ENCODE results near the gene ATP10D.
A peak's percentile ranks its signal among the peaks of the same experiment; 100 is the strongest.
"Not testable (repeated sequence)": the region's sequence is repeated elsewhere in the genome, so short reads cannot be mapped to it uniquely, and the experiment has no call there.

ATP10D gene

DNA sequence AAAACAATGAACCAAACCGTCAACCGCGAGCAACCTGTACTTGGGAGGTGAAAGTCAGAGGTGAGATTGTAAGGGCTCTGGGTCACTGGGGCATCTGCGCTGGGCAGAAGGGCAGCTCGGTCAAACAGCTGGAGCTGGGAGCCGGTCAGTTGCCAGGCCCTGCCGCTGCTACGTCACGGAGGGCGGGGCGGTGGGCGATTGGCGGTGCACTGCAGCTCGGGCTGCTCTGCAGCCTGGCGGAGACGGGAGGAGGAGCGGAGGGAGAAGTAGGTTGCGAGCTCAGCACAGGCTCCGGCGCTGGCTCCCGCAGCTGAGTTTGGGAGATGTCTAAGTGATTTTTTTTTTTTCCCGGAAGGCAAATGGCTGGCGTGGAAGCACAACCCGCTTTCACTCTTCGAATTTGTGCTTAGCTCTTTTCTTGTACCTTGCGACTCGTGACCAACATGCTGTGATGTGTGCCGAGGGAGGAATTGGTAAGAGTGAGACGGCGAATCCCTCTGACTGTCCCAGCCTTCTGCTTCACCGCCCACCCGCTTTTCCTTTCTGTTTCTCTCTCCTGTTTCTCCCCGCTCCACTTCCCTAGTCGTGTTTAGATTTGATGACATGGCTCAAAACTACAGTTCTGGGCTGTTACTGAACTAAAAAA, at the start of gene ATP10D:
Gene ATP10D (plus strand): TSS at position 229 of the 646 bp plus-strand sequence. CDS start 27,266 bp downstream, outside the sequence.
- DNase-seq = peak; percentile 33

GRCh38 chr4:47442980-47443379, 42.1 kb upstream of the ATP10D start:
- DNase-seq = no peak

- DNase-seq = no peak
Measured at GRCh38 chr4:47444031-47444430, 41.0 kb upstream of the ATP10D start.

GRCh38 chr4:47451657-47452056, 33.4 kb upstream of the ATP10D start:
- no peak for DNase-seq

DNA sequence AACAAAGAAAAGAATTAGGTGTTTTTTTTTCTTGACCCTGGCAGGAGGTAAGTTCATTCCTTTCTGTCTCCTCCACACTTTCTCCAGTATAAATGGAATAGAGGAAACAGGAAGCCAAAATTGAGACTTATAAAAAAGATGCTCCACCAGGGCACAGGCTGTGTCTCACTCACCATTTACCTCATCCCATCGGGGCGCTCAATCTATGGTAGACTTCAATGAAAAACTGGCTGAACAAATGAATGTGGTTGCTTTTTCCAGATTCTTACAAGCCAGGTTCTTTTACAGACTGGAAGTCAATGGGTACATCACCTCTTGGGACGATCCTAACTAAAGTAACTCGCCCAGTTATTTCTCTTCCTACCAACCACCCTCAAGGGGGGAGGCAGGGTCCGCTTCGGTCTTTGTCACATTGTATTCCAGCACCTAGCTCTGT, 22.3 kb upstream of the ATP10D start:
- DNase-seq = no peak

DNA sequence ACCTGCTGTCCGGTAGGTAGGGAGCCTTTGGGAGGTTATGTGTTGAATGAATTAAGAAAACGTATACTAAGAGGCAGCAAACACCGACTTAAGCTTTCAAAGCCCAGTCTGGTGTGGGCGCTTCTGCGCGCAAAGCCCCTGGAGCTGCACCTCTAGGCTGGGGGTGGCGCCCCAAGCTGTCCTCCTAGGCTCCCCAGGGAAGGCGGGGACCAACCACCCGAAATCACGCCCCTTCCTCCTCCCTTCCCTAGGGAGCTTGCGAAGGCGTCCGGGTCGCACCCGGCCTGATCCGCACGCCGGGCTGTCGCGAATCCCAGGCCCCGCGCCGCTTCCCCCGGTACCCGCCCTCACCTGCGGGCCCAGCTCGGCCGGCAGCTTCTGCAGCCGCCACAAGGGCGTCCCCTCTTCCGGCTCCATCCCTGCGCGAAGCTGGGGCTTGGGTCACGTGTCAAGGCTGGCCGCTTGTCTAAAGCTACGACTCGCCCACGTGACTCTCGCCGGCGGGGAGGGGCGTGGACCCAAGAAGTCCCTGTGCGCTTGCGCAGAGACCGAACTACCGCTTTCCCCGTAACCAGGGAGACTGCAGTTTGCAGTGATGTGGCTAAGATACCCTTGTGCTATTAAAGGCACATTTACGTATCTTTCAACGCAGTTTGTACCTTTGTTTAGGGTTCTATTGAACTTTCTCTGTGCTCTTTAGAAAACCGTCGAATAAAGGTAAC, 21.7 kb upstream of the ATP10D start, which contains the start of gene COMMD8:
Gene COMMD8 (minus strand): TSS at position 468 of the 722 bp plus-strand sequence. CDS start 51 bp downstream, at position 417.
- DNase-seq = peak; percentile 85

- DNase-seq = no peak
Measured at GRCh38 chr4:47465004-47465403, 20.1 kb upstream of the ATP10D start.

DNA sequence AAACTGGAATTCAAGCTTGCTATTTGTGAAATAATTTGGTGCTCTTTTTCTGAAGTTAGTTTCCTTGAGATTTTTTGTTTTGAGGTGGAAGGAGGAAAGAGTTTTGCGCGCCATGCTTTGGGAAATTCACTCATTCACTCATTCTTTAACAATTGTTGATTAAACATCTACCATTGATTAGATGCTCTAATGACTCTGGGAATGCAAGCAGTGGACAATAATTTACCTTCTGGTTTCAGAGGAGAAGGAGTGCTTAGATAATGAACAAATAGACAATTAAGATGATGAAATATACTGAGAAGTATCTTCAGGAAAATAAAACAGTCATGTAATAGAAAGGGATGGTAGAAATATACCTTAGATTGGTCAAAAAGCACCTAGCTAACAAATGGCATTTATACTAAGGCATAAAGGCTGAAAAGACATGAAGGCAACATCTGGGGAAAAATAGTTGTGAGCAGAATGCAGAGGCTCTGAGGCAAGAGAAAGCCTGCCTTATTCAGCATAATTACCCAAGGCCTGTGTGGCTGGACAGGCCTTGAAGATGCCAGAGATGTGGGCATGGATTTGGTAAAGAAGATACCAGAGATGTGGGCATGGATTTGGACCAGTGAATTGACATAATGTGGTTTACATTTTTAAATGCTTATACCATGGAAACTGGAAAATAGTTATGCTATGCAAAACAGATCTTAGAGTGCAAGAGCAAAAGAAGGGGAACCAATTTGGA, 18.9 kb upstream of the ATP10D start:
- DNase-seq = no peak

DNA sequence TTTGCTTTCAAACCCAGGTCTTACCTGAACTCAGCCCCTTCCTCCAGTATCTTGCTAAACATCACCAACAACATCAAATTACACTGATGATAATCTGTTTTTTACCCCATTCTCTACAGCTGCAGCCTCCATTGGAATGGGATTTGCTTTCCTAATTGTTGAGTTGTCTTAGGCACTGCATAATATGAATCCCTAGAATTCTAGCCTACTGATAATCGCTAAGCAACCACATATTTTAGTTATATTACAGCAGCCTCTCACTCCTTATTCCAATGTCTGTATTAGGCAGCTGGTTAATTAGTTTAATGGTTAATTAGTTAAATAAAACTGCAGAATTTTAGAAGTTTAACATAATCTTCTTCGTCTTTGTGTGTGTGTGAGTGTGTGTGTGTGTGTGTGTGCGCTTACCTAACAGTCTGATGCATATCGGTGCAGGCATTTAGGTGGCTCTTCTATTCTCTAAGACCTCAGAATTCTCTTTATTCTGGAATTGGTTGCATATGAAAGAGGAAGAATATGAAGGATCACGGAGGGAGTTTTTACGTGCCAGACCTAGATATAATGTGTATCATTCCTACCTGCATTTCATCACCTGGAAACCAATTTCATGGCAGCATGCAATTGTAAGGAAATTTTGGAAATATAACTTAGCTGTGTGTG, 16.2 kb upstream of the ATP10D start:
- no peak for DNase-seq

DNA sequence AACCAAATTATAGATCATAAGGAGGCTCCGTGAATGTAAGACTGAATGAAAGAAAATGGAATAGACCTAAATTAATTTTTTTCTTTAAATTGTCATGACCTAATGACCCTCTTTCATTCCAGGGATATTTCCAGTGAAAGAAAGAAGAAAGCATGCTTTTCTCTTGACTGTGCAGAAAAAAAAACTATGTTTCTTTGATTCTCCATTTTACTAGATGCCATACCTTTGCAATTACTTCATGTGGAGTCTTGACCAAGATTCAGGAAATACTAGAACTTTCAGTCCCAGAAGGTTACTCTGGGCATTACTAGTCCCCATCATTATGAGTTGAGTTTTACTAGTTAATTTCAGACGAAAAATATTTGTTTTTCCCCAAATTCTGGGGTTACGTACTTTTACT, 15.1 kb upstream of the ATP10D start:
- DNase-seq = no peak

DNA sequence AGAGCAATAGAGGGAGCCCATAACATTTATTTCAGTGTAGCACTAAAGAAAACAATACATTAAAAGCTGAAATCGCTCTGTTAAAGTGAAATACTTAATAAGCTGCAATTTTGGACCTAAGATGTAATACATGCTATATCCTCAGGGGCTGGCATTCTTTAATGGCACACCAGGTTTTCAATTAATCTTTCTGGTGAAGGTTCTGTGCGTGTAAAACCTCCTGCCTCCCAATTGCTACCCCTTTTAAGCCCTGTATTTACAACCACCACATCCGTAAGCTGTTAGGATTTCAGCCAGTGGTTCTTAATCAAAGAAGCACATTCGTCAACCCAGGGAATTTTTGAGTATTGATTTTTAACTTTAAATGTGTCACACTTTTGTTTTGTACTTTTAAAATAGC, 14.0 kb upstream of the ATP10D start:
- DNase-seq = no peak

- no peak for DNase-seq
Measured at GRCh38 chr4:47471591-47471990, 13.5 kb upstream of the ATP10D start.

GRCh38 chr4:47473141-47473750, 11.8 kb upstream of the ATP10D start:
- no peak for DNase-seq

- no peak for DNase-seq
Measured at GRCh38 chr4:47474799-47475198, 10.3 kb upstream of the ATP10D start.

- no peak for DNase-seq
Measured at GRCh38 chr4:47475411-47475810, 9.7 kb upstream of the ATP10D start.

GRCh38 chr4:47478804-47479203, 6.3 kb upstream of the ATP10D start:
- DNase-seq = no peak

DNA sequence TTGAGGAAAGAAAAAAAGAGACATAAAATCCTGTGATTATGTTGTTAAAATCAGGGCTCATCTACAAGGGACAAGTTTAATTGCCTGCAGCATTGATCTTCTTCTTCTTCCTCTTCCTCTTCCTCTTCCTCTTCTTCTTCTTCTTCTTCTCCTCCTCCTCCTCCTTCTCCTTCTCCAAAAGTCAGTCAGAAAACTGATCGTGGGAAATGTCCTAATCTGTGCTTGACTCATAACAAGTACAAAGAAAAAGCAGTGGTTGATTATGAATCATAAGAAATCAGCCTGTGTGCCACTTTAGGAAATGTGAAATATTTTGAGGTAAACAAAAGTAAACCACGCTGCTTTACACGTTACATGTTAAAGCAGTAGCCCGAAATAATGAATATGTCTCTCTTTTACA, 2.7 kb upstream of the ATP10D start:
- DNase-seq = no peak

DNA sequence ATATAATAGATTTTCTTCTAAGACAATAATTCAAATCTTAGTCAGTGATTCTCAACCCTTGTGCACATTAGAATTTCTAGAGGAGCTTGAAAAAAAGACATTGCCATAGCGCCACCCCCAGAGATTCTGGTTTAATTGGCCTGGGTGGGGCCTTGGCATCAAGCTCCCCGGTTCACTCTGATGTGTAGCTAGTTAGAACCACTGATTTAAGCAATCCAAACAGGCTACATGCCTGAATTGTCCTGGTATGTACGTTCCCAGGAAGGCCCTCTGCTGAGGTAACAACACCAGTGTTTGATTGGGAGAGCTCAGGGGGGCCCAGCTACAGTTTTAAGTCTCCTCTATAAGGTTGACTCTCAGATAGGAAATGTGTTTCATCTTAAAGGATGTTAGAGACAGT, 1.3 kb upstream of the ATP10D start:
- no peak for DNase-seq

DNA sequence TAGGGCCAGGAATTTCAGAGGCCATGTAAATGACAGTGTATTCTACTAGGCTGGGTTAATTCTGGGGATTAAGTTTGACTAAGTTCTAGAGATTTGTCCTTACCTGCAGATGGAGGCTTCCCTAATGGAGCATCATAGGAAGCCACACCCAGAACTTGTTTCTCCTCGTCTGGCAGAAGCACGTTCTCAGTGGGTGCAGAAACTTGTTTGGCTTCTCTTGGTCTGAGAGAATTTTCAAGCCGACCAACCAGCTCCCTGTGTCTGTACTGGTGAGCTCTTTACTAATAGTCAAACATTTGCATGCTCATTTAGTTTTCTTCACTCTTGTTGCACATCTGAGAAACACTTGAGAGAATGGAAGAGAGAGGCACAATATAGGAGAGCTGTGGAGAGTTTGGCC, 907 bp upstream of the ATP10D start:
- DNase-seq = no peak

GRCh38 chr4:47485768-47486167, 693 bp downstream of the ATP10D start:
- DNase-seq = no peak

DNA sequence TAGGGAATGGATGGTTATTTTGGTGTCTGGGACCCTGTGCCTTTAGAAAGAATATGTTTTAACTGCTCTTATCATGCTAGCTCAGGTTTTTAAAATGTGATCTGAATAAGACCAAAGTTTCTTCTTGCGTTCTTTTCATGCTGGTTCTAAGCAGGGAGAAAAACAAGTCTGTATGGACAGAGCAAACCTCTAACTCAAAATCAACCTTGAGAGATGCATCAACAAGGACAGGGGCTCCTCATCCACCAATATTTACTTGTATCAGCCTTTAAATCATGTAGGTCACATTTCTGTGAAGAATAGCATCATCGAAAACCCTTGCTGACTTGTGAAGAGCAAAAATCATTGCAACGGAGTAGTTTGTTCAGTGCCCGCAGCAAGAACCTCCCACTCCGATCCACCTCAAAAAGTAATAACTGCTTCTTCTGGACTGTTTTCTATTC, 1.2 kb downstream of the ATP10D start:
- no peak for DNase-seq

- not testable (repeated sequence) for DNase-seq
Measured at GRCh38 chr4:47486727-47487126, 1.7 kb downstream of the ATP10D start.

GRCh38 chr4:47488706-47489105, 3.6 kb downstream of the ATP10D start:
- no peak for DNase-seq
